GM18517 (cell line): ENCODE results near the gene TMEM178A.

Experiments
- ATAC-seq: cut with Tn5 transposase; IDR thresholded peaks from one replicate; pipeline ENCODE4 v1.9.1; 2021; ENCODE audit warnings: mild to moderate bottlenecking, moderate library complexity; ENCODE audit not compliant: unreplicated experiment

Gene TMEM178A

GRCh38 chr2:39673018-39673417 lies 7.3 kb downstream of the TMEM178A start:
- no peak for ATAC-seq

DNA sequence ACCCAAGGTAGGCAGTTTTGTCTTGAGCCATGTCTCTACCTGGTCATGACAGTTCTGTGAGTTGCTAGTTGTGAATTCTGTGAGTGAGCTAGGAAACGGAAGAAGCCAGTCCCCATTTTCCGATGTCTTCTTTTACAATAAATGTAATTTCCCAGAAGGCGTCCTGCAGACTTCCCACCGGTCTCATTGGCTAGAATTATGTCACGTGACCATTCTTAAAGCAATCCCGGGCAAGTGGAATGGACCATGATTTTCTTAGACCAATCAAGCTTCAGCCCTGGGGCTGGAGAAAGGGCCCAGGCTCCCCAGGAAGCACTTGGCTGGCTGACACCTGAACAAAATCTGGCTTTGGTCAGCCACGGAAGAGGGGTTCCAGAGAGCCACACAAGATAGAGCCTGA lies 10.6 kb downstream of the TMEM178A start:
- ATAC-seq: no peak

DNA sequence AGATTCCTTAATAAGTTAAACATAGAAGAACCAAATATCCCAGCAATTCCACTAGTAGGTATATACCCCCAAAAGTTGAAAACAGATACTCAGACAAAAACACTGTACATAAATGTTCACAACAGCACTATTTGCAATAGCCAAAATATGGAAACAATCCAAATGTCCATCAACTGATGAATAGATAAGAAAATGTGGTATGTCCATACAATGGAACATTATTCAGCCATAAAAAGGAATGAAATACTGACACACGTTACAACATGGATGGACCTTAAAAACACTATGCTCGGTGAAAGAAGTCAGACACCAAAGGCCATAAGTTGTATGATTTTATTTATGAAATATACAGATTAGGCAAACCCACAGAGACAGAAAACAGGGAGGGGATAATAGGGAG lies 12.5 kb downstream of the TMEM178A start:
- ATAC-seq: no peak

- ATAC-seq: no peak
These were observed 14.1 kb downstream of the TMEM178A start for GRCh38 chr2:39679805-39680204.

- ATAC-seq: no peak
These were observed 16.5 kb downstream of the TMEM178A start for GRCh38 chr2:39682066-39682692.

DNA sequence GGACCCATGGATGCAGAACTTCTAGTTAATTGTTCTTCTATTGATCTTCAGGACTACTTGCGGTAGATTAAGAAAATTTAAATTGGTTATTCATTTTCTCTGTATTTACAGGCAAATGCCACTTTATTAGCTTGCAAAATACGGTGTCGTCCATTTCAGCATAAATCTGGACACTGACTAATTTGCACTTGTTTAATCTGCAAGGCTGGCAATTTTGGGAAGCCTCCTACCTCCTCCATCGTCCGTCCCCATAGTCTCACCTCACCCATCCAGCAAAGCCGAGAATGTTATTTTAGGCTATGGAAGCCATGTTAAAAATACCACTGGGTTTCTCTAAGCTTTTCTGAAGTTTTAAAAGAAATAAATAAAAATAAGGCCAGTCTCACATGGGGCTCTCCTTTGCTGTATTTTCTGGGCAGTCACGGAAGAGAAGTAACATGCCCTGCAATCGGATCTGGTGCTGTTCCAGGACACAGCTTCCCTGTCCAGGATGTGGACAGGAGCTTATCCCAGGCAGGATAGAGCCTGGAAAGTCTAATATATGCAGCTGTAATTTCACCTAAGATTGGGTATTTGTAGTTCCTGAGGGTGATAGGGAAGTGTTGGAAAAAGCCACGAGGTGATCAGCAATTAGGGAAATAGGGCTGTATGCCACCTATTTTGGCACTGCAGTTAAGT lies 17.4 kb downstream of the TMEM178A start:
- ATAC-seq: no peak

DNA sequence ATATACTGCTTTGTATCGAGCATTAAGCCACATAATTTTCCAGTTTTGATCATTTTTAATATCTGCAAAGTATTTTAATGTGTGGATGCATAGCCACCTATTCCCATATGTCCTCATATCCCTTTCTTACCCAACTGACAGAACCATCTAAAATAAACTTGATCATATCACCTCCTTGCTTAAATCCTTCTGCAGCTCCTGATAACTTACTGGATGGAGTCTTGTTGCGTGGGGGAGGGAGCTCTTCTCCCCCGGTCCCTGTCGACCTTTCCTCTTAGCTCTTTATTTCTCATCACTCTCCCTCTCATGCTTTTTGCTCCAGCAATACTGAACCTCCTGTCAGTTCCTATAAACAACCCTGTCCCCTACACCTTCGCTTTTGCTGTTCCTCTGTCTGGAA lies 18.7 kb downstream of the TMEM178A start:
- no peak for ATAC-seq

GRCh38 chr2:39685126-39685525 lies 19.4 kb downstream of the TMEM178A start:
- no peak for ATAC-seq

DNA sequence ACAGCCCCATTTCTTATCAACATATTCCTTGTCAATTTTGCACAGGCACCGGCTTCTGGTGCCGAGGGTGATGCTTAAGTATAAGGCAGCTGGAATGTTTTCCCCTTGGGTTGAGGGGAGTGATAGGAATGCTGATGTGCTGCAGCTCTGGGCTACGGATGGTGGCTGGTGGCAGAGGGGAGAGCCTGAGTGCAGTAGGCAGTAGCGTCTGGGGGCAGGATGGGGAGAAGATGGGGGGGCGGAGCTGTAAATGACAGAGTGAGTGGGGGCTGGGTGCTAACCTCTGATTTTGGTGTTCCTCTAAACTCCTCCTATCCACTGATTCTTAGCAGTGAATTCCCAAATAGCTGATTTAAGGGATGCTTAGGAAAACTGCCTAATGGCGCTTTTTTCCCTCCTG lies 20.7 kb downstream of the TMEM178A start:
- no peak for ATAC-seq

- ATAC-seq: no peak
These were observed 22.5 kb downstream of the TMEM178A start for GRCh38 chr2:39688181-39688580.

DNA sequence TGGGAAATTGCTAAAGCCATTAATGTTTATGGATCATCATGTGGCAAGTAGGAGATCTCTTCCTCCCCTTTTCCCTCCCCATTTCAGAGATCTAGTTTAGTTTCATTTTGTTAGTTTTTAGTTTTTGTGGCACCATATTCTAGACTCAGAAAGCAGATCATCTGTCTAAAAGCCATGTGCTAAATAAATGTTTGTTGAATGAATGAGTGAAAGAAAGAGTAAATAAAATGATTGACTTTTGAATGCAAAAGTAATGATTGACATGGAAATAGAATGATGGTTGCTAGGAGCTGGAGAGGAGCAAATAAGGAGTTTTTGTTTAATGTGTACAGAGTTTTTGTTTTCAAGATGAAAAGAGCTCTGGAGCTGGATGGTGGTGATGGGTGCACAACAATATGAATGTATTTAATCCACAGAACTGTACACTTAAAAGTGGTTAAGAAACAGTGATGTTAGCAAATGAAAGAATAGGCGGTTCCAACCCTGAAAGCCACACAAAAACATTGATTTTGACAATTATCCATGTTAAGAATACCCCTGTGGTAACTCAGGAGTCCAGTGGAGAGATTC lies 23.6 kb downstream of the TMEM178A start:
- ATAC-seq: no peak

GRCh38 chr2:39689876-39690275 lies 24.2 kb downstream of the TMEM178A start:
- ATAC-seq: no peak

DNA sequence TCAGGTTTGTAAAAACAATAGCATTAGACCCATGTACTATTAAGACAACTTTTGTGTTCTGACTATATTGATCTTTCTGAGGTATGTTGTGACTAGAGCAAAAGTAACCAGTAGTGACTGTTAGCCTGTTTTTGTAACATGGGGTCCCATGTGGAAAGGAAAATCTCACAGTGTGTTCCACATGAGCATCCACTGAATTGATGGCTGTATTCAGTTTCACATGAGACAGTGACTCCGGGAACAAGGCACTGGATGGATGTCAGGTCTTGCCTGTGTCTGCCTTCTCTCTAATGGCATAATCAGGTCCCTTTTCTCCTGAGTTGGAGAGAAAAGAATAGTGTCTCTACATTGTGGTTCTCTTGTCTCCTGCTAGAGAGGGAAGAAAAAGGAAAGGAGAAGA lies 27.5 kb downstream of the TMEM178A start:
- no peak for ATAC-seq

- no peak for ATAC-seq
These were observed 30.4 kb downstream of the TMEM178A start for GRCh38 chr2:39696101-39696553.

- no peak for ATAC-seq
These were observed 31.1 kb downstream of the TMEM178A start for GRCh38 chr2:39696838-39697237.

GRCh38 chr2:39697454-39697853 lies 31.7 kb downstream of the TMEM178A start:
- no peak for ATAC-seq

DNA sequence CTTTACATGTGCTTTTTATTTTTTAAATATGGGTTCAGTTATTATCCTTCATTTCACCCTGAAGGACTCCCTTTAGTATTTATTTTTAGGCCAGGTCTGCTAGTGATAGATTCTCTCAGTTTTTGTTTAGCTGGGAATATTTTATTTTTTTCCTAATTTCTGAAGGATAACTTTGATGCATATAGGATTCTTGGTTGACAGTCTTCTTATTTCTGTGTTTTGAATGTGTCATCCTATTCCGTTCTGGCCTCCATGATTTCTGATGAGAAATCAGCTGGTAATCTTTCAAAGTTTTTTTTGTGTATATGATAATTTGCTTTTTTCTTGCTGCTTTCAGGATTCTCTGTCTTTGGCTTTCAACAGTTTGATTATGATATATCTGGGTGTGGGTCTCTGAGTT lies 35.4 kb downstream of the TMEM178A start:
- ATAC-seq: no peak

DNA sequence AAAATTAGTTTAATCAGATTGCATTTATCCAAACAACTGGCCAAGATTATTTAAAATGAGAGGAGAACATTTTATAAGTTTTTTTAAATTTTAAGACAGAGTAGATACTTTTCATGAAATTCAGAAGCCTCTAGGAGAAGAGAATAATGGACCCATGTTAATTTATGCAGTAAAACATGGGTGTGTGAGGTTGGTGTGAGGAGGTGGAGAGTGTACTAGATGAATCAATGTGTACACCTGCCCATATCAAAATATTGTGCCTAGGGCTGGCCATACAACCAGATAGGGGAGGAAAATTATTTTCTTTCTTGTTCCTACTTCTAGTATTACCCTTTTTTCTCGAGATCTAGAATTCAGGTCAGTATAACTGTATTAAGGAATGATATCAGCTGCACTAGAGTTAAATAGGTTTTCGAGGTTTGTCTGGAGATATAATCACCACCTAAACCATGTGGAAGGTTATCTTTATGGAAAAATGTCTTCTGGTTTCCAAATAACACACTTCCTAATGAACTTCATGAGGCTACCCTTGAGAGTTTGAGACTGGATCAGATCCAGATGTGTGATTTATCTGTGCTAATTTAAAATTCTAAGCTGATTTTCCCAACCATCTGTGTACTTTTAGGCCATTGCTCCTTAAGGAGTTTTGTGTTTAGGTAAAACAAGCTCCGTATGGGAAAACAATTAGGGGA lies 37.6 kb downstream of the TMEM178A start:
- ATAC-seq: no peak

DNA sequence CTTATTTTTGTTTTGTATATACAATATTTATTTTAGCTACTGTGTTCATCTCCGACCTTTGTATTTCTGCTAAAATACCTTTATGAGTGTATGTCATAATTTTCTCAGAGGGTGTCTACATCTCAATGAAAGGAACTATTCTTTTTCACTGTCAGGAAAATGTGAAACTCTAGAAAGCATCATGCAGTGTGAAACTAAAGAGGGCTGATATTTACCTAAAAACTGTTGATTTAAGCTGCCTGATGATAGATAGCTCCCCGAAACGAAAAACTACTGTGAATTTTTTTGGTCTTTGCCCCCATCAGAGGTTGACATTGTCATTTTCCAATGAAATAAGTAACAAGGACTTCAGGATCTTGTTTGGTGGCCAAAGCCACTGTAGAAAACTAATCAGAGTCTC lies 38.8 kb downstream of the TMEM178A start:
- ATAC-seq: no peak

- ATAC-seq: no peak
These were observed 39.9 kb downstream of the TMEM178A start for GRCh38 chr2:39705638-39706037.

- ATAC-seq: no peak
These were observed 40.6 kb downstream of the TMEM178A start for GRCh38 chr2:39706312-39706711.

- no peak for ATAC-seq
These were observed 41.2 kb downstream of the TMEM178A start for GRCh38 chr2:39706945-39707344.
